Body of pancreas (tissue), 4 donors: ENCODE measurements around the gene KIAA1210.

Experiments used
- CTCF ChIP-seq, 7 experiments: fragments of 450-650 bp in 4 of 7; fragments of 200-600 bp in 3 of 7; sonication (generic) in 3 of 7; IDR thresholded peaks; one replicate each; pipeline ENCODE4 v1.5.1; 2016 to 2019; ENCODE audit warnings: antibody characterized with exemption in 7 of 7
- POLR2A ChIP-seq, 3 donors: fragments of 450-650 bp; IDR thresholded peaks; one replicate each; pipeline ENCODE4 v1.6.1; 2016; ENCODE audit warnings: antibody characterized with exemption in 3 of 3, mild to moderate bottlenecking in 2 of 3

- TF ChIP-seq POLR2A (IDR thresholded peaks at IDR 0.05) (no peak), CTCF (IDR thresholded peaks at IDR 0.05) (no peak)
Observed at GRCh38 chrX:119071381-119071780, 56.2 kb downstream of the KIAA1210 start.
